ENCODE results near the gene UBE2L5.

Gene UBE2L5

GRCh38 chr13:30477346-30478195 is 55.3 kb downstream of the UBE2L5 start:
- H3K4me2 ChIP-seq (ENCODE audit: low read depth, low read length, poor library complexity, severe bottlenecking), result no peak overlapping the region
- H2AFZ ChIP-seq (ENCODE audit: low read length), result peak overlapping the region; percentile 56
- H3K4me1 ChIP-seq (ENCODE audit: insufficient read depth, low read length, poor library complexity, severe bottlenecking), result no peaks in the 10 kb centered on the region
- no peak overlapping the region for H3K9ac ChIP-seq (ENCODE audit: low read depth, low read length, poor library complexity, severe bottlenecking)
- no peaks in the 10 kb centered on the region for H4K20me1 ChIP-seq (ENCODE audit: insufficient read depth, low read length, poor library complexity, severe bottlenecking)
- no peaks in the 10 kb centered on the region for H3F3A ChIP-seq (ENCODE audit: low read depth)
- H3K9me2 ChIP-seq (replicated peaks; ENCODE audit: low read depth, low read length), result no peaks in the 10 kb centered on the region
- no peaks in the 10 kb centered on the region for H3K36me3 ChIP-seq (ENCODE audit: insufficient read depth, low read length)
- TF ChIP-seq EZH2phosphoT487 (IDR thresholded peaks at IDR 0.05; ENCODE audit: borderline replicate concordance), result no peak
- TF ChIP-seq CTCF (conservative IDR thresholded peaks at IDR 0.05; ENCODE audit: low read length), result no peak
- H3K79me2 ChIP-seq (ENCODE audit: insufficient read depth, low read length), result no peaks in the 10 kb centered on the region
- no peaks in the 10 kb centered on the region for H3K9me3 ChIP-seq (ENCODE audit: insufficient read depth, low read depth, low read length)
- H3K4me3 ChIP-seq (ENCODE audit: low read length, poor library complexity, severe bottlenecking), result no peak overlapping the region
- no peaks in the 10 kb centered on the region for H3K27me3 ChIP-seq (ENCODE audit: insufficient read depth, low read length, poor library complexity, severe bottlenecking)

All from Loucy (cell line).